Measurements from ENCODE around the gene ZDHHC16.
A peak's percentile ranks its signal among the peaks of the same experiment; 100 is the strongest.
"Not testable (repeated sequence)": the region's sequence is repeated elsewhere in the genome, so short reads cannot be mapped to it uniquely, and the experiment has no call there.

ZDHHC16 gene

DNA sequence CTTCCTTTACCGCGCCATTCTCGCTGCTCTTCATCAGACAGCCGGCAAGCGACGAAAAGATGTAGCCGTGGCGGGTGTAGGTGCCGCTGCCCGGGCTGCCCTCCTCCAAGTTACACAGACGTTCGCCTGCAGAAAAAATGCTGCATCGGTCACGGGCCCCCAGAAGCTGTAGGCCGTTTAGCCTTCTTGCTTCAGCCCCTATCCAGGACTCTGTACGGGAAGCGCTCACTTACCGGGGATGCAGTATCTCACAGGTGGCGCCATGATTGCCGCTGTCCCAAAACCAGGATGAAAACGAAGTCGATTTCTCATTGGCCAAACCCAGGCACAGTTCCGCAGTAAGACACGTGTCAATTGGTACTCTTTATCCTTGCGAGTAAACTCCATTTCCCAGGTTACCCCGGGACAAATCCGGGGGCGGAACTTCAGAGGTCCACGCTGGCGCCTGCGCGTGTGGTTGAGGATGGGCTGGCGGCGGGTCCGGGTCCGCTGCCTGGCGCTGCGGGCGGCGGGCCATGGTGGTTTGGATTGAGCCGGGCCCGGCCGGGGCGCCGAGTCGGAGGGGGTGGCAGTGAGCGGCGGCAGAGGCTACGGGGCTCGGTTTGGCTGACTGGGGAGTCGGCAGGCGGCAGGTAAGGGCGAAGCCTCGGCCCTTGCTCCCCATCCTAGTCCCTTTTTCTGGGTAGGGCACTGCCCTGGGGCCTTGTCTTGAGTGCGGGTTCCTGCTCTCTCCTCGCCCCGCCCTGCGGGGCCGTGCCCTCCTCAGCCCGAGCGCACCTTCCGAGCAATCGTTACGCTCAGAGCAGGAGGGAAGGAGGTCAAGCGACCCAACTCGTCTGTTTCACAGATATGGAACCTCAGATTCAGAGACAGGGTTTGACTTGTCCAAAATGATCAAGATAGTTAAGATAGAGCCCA, at the start of gene ZDHHC16, which contains the start of gene EXOSC1:
Gene ZDHHC16, plus strand, starts transcription at position 454 of the 918 bp plus-strand sequence. CDS start 5,501 bp downstream, outside the sequence.
Gene EXOSC1, minus strand, starts transcription at position 285 of the 918 bp plus-strand sequence. Its CDS starts 21 bp downstream, at position 264.
- Histone ChIP-seq H3K4me1 (ENCODE audit: control insufficient read depth, insufficient read depth, low read length) (peaks cover 23% of the 10 kb centered on the region), H3K9me3 (ENCODE audit: control insufficient read depth, low read length) (no peaks in the 10 kb centered on the region), H3K36me3 (ENCODE audit: control insufficient read depth, insufficient read depth, low read length) (no peaks in the 10 kb centered on the region), H3K27me3 (ENCODE audit: control insufficient read depth, insufficient read depth, low read length) (no peaks in the 10 kb centered on the region), H3K4me3 (ENCODE audit: low read length) (peak within 1 kb of the TSS; percentile 54), H3K9ac (ENCODE audit: low read length) (peak within 1 kb of the TSS; percentile 51)

DNA sequence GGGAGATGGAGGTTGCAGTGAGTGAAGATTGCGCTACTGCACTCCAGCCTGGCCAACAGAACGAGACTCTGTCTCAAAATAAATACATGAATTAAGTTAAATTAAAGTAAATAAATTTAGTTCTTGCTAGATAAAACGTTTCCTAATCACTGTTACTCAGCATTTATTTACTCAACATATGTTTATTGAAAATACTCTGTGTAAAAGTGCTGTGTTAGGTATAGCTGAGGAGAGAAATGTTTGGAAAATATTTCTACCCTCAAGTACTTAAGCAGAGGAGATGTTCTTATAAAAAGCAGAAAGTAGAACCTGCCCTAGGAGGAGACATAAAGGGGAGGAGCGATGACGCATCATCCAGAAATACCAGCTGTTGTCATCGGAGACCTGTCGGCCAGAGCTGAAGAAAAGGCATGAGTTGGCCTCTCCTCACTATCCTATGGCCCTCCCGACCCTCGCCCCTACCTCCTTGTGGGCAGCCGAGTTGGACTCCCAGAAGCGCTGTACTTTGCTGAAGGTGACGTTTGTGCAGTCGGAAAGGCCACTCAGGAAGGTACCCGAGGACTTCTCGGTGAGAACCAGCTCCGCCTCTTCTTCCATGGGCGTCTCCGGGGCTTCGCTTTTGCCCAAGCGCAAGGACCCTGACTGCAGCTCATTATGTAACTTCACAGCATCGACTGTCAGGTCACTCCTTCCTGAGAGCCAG, 46.0 kb upstream of the ZDHHC16 start:
- Histone ChIP-seq H3K36me3 (ENCODE audit: control insufficient read depth, insufficient read depth, low read length) (no peaks in the 10 kb centered on the region), H3K4me3 (ENCODE audit: low read length) (peak overlapping the region; percentile 60), H3K9ac (ENCODE audit: low read length) (peak overlapping the region; percentile 69), H3K4me1 (ENCODE audit: control insufficient read depth, insufficient read depth, low read length) (peaks cover 10% of the 10 kb centered on the region), H3K27me3 (ENCODE audit: control insufficient read depth, insufficient read depth, low read length) (no peaks in the 10 kb centered on the region), H3K9me3 (ENCODE audit: control insufficient read depth, low read length) (no peaks in the 10 kb centered on the region)

DNA sequence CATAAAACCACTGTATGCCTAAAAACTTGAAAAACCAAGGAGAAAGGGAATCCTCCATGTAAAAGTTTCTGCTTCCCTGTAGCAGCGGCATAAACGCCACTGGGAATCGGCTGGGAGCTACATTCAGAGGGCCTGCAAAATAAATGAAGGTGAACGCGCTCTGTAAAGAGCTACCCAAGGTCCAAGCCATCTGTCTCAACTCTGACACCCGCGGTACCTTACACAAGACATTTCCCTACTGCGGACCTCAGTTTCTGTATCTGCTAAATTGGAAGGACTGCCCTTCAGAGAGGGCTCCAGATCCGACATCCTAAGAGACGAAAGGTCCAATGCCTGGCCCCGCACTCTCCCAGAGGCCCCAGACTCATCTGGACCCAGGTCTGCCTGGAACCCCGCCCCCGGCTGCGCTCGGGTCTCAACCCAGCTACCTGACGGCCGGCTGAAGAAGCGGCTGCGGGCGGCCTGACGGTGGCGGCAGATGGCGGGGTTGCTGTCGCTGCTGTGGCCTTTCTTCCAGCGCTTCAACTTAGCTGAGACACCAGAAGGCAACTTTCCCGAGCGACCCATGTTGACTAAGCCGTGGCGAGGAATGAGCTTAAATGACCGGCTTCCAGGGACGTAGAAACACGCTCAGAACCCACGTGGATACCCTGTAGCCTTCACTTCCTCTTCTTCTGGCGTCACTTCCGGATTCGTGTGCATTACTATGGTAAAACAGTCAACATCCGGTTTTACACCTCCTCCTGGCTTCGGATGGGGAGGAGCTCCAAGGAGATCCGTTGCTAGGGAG, 45.1 kb upstream of the ZDHHC16 start, which contains the start of gene RRP12:
Gene RRP12, minus strand, starts transcription at position 676 of the 790 bp plus-strand sequence. Its CDS starts 109 bp downstream, at position 567.
- Histone ChIP-seq H3K27me3 (ENCODE audit: control insufficient read depth, insufficient read depth, low read length) (no peaks in the 10 kb centered on the region), H3K9me3 (ENCODE audit: control insufficient read depth, low read length) (no peaks in the 10 kb centered on the region), H3K4me1 (ENCODE audit: control insufficient read depth, insufficient read depth, low read length) (peaks cover 10% of the 10 kb centered on the region), H3K4me3 (ENCODE audit: low read length) (peak within 1 kb of the TSS; percentile 60), H3K36me3 (ENCODE audit: control insufficient read depth, insufficient read depth, low read length) (no peaks in the 10 kb centered on the region), H3K9ac (ENCODE audit: low read length) (peak within 1 kb of the TSS; percentile 69)

DNA sequence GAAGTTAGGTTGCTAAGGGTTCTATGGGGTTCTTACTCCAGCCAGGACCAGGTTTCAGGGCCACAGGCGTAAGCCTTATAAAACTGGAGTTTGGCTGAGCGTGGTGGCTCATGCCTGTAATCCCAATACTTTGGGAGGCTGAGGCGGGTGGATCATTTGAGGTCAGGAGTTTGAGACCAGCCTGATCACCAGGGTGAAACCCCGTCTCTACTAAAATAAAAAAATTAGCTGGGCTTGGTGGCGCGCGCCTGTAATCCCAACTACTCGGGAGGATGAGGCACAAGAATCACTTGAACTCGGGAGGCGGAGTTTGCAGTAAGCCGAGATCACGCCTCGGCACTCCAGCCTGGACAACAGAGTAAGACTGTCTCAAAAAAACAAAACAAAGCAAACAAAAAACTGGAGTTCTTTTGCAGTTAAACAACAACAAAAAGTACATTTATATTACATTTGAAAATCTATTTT, 44.5 kb upstream of the ZDHHC16 start:
- H3K9ac ChIP-seq (ENCODE audit: low read length): peak overlapping the region; percentile 69
- H3K4me3 ChIP-seq (ENCODE audit: low read length): peak overlapping the region; percentile 60
- no peaks in the 10 kb centered on the region for H3K36me3 ChIP-seq (ENCODE audit: control insufficient read depth, insufficient read depth, low read length)
- H3K9me3 ChIP-seq (ENCODE audit: control insufficient read depth, low read length): no peaks in the 10 kb centered on the region
- peaks cover 10% of the 10 kb centered on the region for H3K4me1 ChIP-seq (ENCODE audit: control insufficient read depth, insufficient read depth, low read length)
- no peaks in the 10 kb centered on the region for H3K27me3 ChIP-seq (ENCODE audit: control insufficient read depth, insufficient read depth, low read length)

- Histone ChIP-seq H3K9me3 (ENCODE audit: control insufficient read depth, low read length) (no peaks in the 10 kb centered on the region), H3K4me3 (ENCODE audit: low read length) (no peak overlapping the region), H3K4me1 (ENCODE audit: control insufficient read depth, insufficient read depth, low read length) (peaks cover 21% of the 10 kb centered on the region), H3K9ac (ENCODE audit: low read length) (no peak overlapping the region), H3K27me3 (ENCODE audit: control insufficient read depth, insufficient read depth, low read length) (no peaks in the 10 kb centered on the region), H3K36me3 (ENCODE audit: control insufficient read depth, insufficient read depth, low read length) (no peaks in the 10 kb centered on the region)
Measured at GRCh38 chr10:97404044-97404443, 41.9 kb upstream of the ZDHHC16 start.

DNA sequence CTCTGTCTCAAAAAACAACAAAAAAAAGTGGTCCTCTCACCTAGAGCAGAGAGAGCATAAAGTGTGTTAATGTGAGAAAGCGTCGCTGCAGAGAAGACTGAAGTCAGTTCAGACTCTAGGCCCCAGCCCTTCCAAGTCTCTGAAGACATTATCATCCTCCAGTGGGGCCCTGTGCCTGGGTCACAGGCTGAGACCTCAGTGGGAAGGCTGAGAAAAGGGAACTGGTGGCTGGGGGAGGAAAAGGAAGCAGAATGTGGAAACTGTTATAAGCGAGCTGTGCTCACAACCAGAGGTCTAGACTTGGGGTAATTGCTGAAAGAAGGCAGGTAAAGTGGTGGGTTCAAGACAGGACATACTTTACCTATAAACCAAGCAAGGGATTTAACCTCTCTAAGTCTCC, 39.9 kb upstream of the ZDHHC16 start:
- Histone ChIP-seq H3K9ac (ENCODE audit: low read length) (no peak overlapping the region), H3K4me3 (ENCODE audit: low read length) (no peak overlapping the region), H3K9me3 (ENCODE audit: control insufficient read depth, low read length) (no peaks in the 10 kb centered on the region), H3K27me3 (ENCODE audit: control insufficient read depth, insufficient read depth, low read length) (no peaks in the 10 kb centered on the region), H3K36me3 (ENCODE audit: control insufficient read depth, insufficient read depth, low read length) (no peaks in the 10 kb centered on the region), H3K4me1 (ENCODE audit: control insufficient read depth, insufficient read depth, low read length) (peaks cover 14% of the 10 kb centered on the region)

GRCh38 chr10:97406483-97406882, 39.5 kb upstream of the ZDHHC16 start:
- not testable (repeated sequence) for H3K9me3 ChIP-seq (ENCODE audit: control insufficient read depth, low read length); H3K4me3 ChIP-seq (ENCODE audit: low read length); H3K36me3 ChIP-seq (ENCODE audit: control insufficient read depth, insufficient read depth, low read length); H3K27me3 ChIP-seq (ENCODE audit: control insufficient read depth, insufficient read depth, low read length); H3K9ac ChIP-seq (ENCODE audit: low read length)
- peaks cover 11% of the 10 kb centered on the region for H3K4me1 ChIP-seq (ENCODE audit: control insufficient read depth, insufficient read depth, low read length)

- no peak overlapping the region for H3K9ac ChIP-seq (ENCODE audit: low read length)
- H3K4me3 ChIP-seq (ENCODE audit: low read length): no peak overlapping the region
- no peaks in the 10 kb centered on the region for H3K36me3 ChIP-seq (ENCODE audit: control insufficient read depth, insufficient read depth, low read length)
- H3K9me3 ChIP-seq (ENCODE audit: control insufficient read depth, low read length): no peaks in the 10 kb centered on the region
- H3K4me1 ChIP-seq (ENCODE audit: control insufficient read depth, insufficient read depth, low read length): peaks cover 11% of the 10 kb centered on the region
- H3K27me3 ChIP-seq (ENCODE audit: control insufficient read depth, insufficient read depth, low read length): no peaks in the 10 kb centered on the region
Measured at GRCh38 chr10:97407211-97407951, 38.6 kb upstream of the ZDHHC16 start.

DNA sequence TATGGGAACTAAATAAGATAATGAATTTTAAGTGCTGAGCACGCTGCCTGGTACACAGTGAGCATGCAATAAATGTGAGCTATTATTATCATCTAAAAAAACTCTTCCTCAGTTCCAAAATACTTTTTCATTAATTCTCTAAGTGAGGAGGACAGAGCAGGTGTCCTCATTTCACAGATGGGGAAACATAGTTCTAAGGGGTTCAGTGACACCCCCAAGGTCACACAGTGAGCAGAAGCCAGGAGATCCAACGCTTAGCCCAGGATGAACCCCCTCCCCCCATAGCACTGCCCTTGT, 38.1 kb upstream of the ZDHHC16 start:
- H3K9me3 ChIP-seq (ENCODE audit: control insufficient read depth, low read length): no peaks in the 10 kb centered on the region
- H3K4me1 ChIP-seq (ENCODE audit: control insufficient read depth, insufficient read depth, low read length): peaks cover 11% of the 10 kb centered on the region
- no peaks in the 10 kb centered on the region for H3K27me3 ChIP-seq (ENCODE audit: control insufficient read depth, insufficient read depth, low read length)
- H3K4me3 ChIP-seq (ENCODE audit: low read length): no peak overlapping the region
- H3K9ac ChIP-seq (ENCODE audit: low read length): no peak overlapping the region
- H3K36me3 ChIP-seq (ENCODE audit: control insufficient read depth, insufficient read depth, low read length): no peaks in the 10 kb centered on the region

DNA sequence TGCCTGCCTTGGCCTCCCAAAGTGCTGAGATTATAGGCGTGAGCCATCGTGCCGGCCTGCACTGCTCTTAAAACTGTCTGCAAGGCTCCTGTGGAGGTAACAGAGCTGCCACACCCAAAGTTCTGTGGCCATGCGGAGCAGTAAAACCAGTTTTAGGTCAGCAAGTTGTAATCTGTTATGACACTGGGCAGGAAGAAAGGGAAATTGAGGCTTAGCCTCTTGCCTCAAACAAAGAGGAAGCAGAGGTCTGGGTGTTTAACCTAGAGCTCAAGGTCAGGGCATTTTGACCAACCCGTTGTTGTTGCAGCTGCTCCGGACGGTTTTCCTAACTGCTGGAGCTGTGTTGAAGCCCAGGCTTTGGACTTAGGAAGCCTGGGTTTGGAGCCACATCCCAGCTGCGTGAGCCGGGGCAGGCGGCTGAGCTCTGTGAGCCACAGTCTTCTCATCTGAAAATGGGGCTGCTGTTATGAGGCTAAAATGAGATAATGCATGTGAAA, 37.4 kb upstream of the ZDHHC16 start:
- H3K27me3 ChIP-seq (ENCODE audit: control insufficient read depth, insufficient read depth, low read length): no peaks in the 10 kb centered on the region
- no peak overlapping the region for H3K9ac ChIP-seq (ENCODE audit: low read length)

GRCh38 chr10:97411406-97411805, 34.6 kb upstream of the ZDHHC16 start:
- H3K36me3 ChIP-seq (ENCODE audit: control insufficient read depth, insufficient read depth, low read length): no peaks in the 10 kb centered on the region

More for the DNA sequence above, 37.4 kb upstream of the ZDHHC16 start:
- Histone ChIP-seq H3K9me3 (ENCODE audit: control insufficient read depth, low read length) (no peaks in the 10 kb centered on the region), H3K4me3 (ENCODE audit: low read length) (no peak overlapping the region), H3K36me3 (ENCODE audit: control insufficient read depth, insufficient read depth, low read length) (no peaks in the 10 kb centered on the region), H3K4me1 (ENCODE audit: control insufficient read depth, insufficient read depth, low read length) (peaks cover 11% of the 10 kb centered on the region)

More at GRCh38 chr10:97411406-97411805, 34.6 kb upstream of the ZDHHC16 start:
- H3K27me3 ChIP-seq (ENCODE audit: control insufficient read depth, insufficient read depth, low read length): no peaks in the 10 kb centered on the region
- no peak overlapping the region for H3K4me3 ChIP-seq (ENCODE audit: low read length)
- H3K9ac ChIP-seq (ENCODE audit: low read length): no peak overlapping the region
- peaks cover 11% of the 10 kb centered on the region for H3K4me1 ChIP-seq (ENCODE audit: control insufficient read depth, insufficient read depth, low read length)
- H3K9me3 ChIP-seq (ENCODE audit: control insufficient read depth, low read length): no peaks in the 10 kb centered on the region
